HepG2 (cell line): ENCODE data around the gene PTGES3. TPM values are rescaled to one million over a fixed set of nuclear protein-coding genes. Genes with fewer than 3 reads are reported as not detected.

ENCODE experiments used
- BCL3 ChIP-seq: sonication (generic); formaldehyde crosslinking; IDR thresholded peaks from 2 replicates; pipeline ENCODE4 v1.5.1; 2020; ENCODE audit warnings: mild to moderate bottlenecking, missing genetic modification reagents, moderate library complexity
- HOXA3 ChIP-seq: sonication (generic); formaldehyde crosslinking; IDR thresholded peaks from 2 replicates; pipeline ENCODE4 v1.5.0; 2020; ENCODE audit warnings: missing genetic modification reagents
- NR2F2 ChIP-seq: IDR thresholded peaks from 2 replicates; pipeline ENCODE4 v1.6.1; 2012; ENCODE audit warnings: low read depth, inconsistent platforms, borderline replicate concordance
- NRL ChIP-seq: sonication (generic); formaldehyde crosslinking; IDR thresholded peaks from 2 replicates; pipeline ENCODE4 v1.5.0; 2020; ENCODE audit warnings: missing genetic modification reagents, mild to moderate bottlenecking, moderate library complexity, borderline replicate concordance
- RBM39 ChIP-seq: fragments of 200-400 bp; formaldehyde crosslinking; IDR thresholded peaks from one replicate; pipeline ENCODE4 v1.6.1; 2018; ENCODE audit warnings: antibody characterized with exemption, mild to moderate bottlenecking, low read depth, low read length; ENCODE audit not compliant: poor library complexity, severe bottlenecking
- SIN3A ChIP-seq: IDR thresholded peaks from 2 replicates; pipeline ENCODE4 v1.6.1; 2011; ENCODE audit warnings: low read depth, mild to moderate bottlenecking, control low read depth, low read length, borderline replicate concordance
- ZBTB40 ChIP-seq, 2 experiments: fragments of 450-650 bp in 1 of 2; sonication (generic) in 1 of 2; formaldehyde crosslinking in 1 of 2; IDR thresholded peaks; 2 replicates each; pipeline versions ENCODE4 v1.6.1 to v1.8.0; 2016 to 2022; ENCODE audit warnings: antibody characterized with exemption in 1 of 2, mild to moderate bottlenecking in 1 of 2, missing genetic modification reagents in 1 of 2
- ZFP90 ChIP-seq: sonication (generic); formaldehyde crosslinking; IDR thresholded peaks from 2 replicates; pipeline ENCODE4 v1.8.0; 2022; ENCODE audit warnings: missing genetic modification reagents, mild to moderate bottlenecking, inconsistent platforms, borderline replicate concordance
- ZNF160 ChIP-seq: sonication (generic); formaldehyde crosslinking; IDR thresholded peaks from 2 replicates; pipeline ENCODE4 v1.8.0; 2022; ENCODE audit warnings: mild to moderate bottlenecking, inconsistent platforms, missing genetic modification reagents
- ZNF609 ChIP-seq: sonication (generic); formaldehyde crosslinking; IDR thresholded peaks from 2 replicates; pipeline ENCODE4 v1.4.0; 2020; ENCODE audit warnings: mild to moderate bottlenecking, missing genetic modification reagents, borderline replicate concordance
- ZNF781 ChIP-seq: sonication (generic); formaldehyde crosslinking; IDR thresholded peaks from 2 replicates; pipeline ENCODE4 v1.5.1; 2020; ENCODE audit warnings: borderline replicate concordance, mild to moderate bottlenecking, missing genetic modification reagents; ENCODE audit errors: not compliant biosample characterization
- polyA plus RNA-seq, 8 experiments: library from polyadenylated mRNA; depleted of rRNA in 3 of 8; stranded (reverse) in 7 of 8; unstranded in 1 of 8; fragments of >200 nt; fragmentation: Illumina TruSeq in 4 of 8; extraction: Trizol in 4 of 8; gene quantifications; 2 replicates each; pipeline versions ENCODE4 v1.2.1 to v1.2.3, GENCODE V29; 2011 to 2016; ENCODE audit warnings: low read depth in 4 of 8, missing spikeins in 1 of 8, mixed read lengths in 1 of 8; ENCODE audit not compliant: insufficient read depth in 1 of 8
- total RNA-seq, 5 experiments: library from RNA; depleted of rRNA; stranded (reverse); fragments of >200 nt; fragmentation: Illumina TruSeq; extraction: Trizol; gene quantifications; 2 replicates each; pipeline ENCODE4 v1.2.3, GENCODE V29; 2016; ENCODE audit warnings: low read depth in 1 of 5

The PTGES3 gene
- total and polyA plus RNA-seq, 2 of the 13 experiments (the other 11 are each of a cell fraction or from before 2014, with no cell fraction given) = 54.4 to 159 TPM

DNA sequence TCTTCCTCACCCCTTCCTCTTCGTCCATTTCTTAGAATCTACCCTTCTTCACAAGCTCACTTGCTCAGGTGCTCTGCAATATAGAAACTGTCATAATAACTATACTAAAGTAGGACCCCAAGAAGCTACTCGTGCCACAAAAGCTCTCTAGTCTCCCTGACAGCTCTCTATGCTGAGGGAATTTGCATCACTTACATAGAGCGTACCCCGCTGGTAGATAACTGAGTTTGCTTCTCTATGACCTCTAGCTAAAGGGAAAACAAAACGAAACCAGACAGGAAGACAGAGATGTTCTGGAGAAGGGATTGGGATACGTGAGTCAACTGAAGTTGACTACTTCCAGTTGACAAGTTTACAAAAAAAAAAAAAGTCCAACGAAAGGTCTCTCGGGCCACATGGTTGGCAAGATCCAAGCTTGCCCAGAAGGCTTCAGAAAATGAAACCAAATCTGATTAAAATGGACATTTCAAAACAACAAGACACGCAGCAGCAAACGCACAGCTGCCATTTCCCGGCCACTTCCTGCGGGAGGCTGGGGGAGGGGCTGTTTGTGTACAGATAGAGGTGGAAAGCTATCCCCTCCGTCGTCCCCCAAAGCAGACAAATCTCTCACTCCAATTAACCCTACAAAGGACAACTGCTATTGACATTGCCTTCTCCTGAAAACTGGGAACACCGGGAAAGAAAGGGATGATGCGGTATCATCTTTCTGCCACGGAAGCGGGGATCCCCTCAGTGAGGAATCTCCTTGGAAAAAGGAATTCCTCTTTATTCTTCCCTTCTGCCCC lies 59.2 kb downstream of the PTGES3 start (continued):
- TF ChIP-seq ZNF609 (no peak), ZBTB40 (IDR thresholded peaks at IDR 0.05) (no peak), ZBTB40 (CRISPR knock-in tag; IDR thresholded peaks at IDR 0.05) (no peak; the same call in 1 of the 2 replicates), SIN3A (peak; percentile 59; the same call in 1 of the 2 replicates), NR2F2 (no peak), HOXA3 (CRISPR knock-in tag) (0 out of 2 replicates have a peak, but pooled peaks have one; percentile 27), NRL (no peak), ZNF160 (CRISPR knock-in tag) (no peak), ZNF781 (CRISPR knock-in tag) (no peak), BCL3 (CRISPR knock-in tag) (no peak), RBM39 (no peak), ZFP90 (CRISPR knock-in tag) (no peak)
